HepG2 (cell line): ENCODE measurements around the gene PDLIM5. TPM values are rescaled to one million over a fixed set of nuclear protein-coding genes. Genes with fewer than 3 reads are reported as not detected.

Source experiments
- AHDC1 ChIP-seq: sonication (generic); formaldehyde crosslinking; IDR thresholded peaks from 2 replicates; pipeline ENCODE4 v1.5.1; 2020; ENCODE audit warnings: mild to moderate bottlenecking, missing genetic modification reagents, borderline replicate concordance
- HNRNPL ChIP-seq: fragments of 200-400 bp; formaldehyde crosslinking; IDR thresholded peaks from 2 replicates; pipeline ENCODE4 v1.6.1; 2017; ENCODE audit warnings: mild to moderate bottlenecking, low read depth, low read length
- HOXA3 ChIP-seq: sonication (generic); formaldehyde crosslinking; IDR thresholded peaks from 2 replicates; pipeline ENCODE4 v1.5.0; 2020; ENCODE audit warnings: missing genetic modification reagents
- PHF5A ChIP-seq: IDR thresholded peaks from one replicate; pipeline ENCODE4 v1.6.1; 2018; ENCODE audit warnings: low read depth, missing genetic modification reagents; ENCODE audit not compliant: unreplicated experiment
- RBFOX2 ChIP-seq: fragments of 200-400 bp; formaldehyde crosslinking; IDR thresholded peaks from 2 replicates; pipeline ENCODE4 v1.6.1; 2017; ENCODE audit warnings: low read depth, mild to moderate bottlenecking, low read length
- RBM22 ChIP-seq: fragments of 200-400 bp; formaldehyde crosslinking; optimal IDR thresholded peaks from 2 replicates; pipeline ENCODE3; 2017; ENCODE audit warnings: mild to moderate bottlenecking, low read length, moderate library complexity
- RXRA ChIP-seq: sonication (generic); formaldehyde crosslinking; IDR thresholded peaks from 2 replicates; pipeline ENCODE4 v1.5.1; 2020; ENCODE audit warnings: missing genetic modification reagents
- SMAD3 ChIP-seq: sonication (generic); formaldehyde crosslinking; IDR thresholded peaks from 2 replicates; pipeline ENCODE4 v1.4.0; 2020; ENCODE audit warnings: missing genetic modification reagents
- TARDBP ChIP-seq: sonication (generic); formaldehyde crosslinking; IDR thresholded peaks from 2 replicates; pipeline ENCODE4 v1.8.0; 2022; ENCODE audit warnings: mild to moderate bottlenecking, missing genetic modification reagents
- TBX3 ChIP-seq: fragments of 450-650 bp; IDR thresholded peaks from 2 replicates; pipeline ENCODE4 v1.6.1; 2017; ENCODE audit warnings: antibody characterized with exemption, mild to moderate bottlenecking, inconsistent platforms, borderline replicate concordance
- ZNF121 ChIP-seq: sonication (generic); formaldehyde crosslinking; IDR thresholded peaks from 2 replicates; pipeline ENCODE4 v1.5.0; 2020; ENCODE audit warnings: mild to moderate bottlenecking, missing genetic modification reagents
- ZNF160 ChIP-seq: sonication (generic); formaldehyde crosslinking; IDR thresholded peaks from 2 replicates; pipeline ENCODE4 v1.8.0; 2022; ENCODE audit warnings: mild to moderate bottlenecking, inconsistent platforms, missing genetic modification reagents
- ZNF317 ChIP-seq: sonication (generic); formaldehyde crosslinking; IDR thresholded peaks from 2 replicates; pipeline ENCODE4 v1.5.0; 2020; ENCODE audit warnings: mild to moderate bottlenecking, missing genetic modification reagents
- ZNF362 ChIP-seq: sonication (generic); formaldehyde crosslinking; IDR thresholded peaks from 2 replicates; pipeline ENCODE4 v1.4.0; 2020; ENCODE audit warnings: missing genetic modification reagents, mild to moderate bottlenecking, borderline replicate concordance
- ZNF558 ChIP-seq: sonication (generic); formaldehyde crosslinking; IDR thresholded peaks from 2 replicates; pipeline ENCODE4 v1.9.0; 2022; ENCODE audit warnings: mild to moderate bottlenecking, missing genetic modification reagents, borderline replicate concordance
- ZNF850 ChIP-seq: sonication (generic); formaldehyde crosslinking; conservative IDR thresholded peaks from 2 replicates; pipeline ENCODE4 v1.9.0; 2021; ENCODE audit warnings: mild to moderate bottlenecking, missing genetic modification reagents
- polyA plus RNA-seq, 8 experiments: library from polyadenylated mRNA; depleted of rRNA in 3 of 8; stranded (reverse) in 7 of 8; unstranded in 1 of 8; fragments of >200 nt; fragmentation: Illumina TruSeq in 4 of 8; extraction: Trizol in 4 of 8; gene quantifications; 2 replicates each; pipeline versions ENCODE4 v1.2.1 to v1.2.3, GENCODE V29; 2011 to 2016; ENCODE audit warnings: low read depth in 4 of 8, missing spikeins in 1 of 8, mixed read lengths in 1 of 8; ENCODE audit not compliant: insufficient read depth in 1 of 8
- total RNA-seq, 5 experiments: library from RNA; depleted of rRNA; stranded (reverse); fragments of >200 nt; fragmentation: Illumina TruSeq; extraction: Trizol; gene quantifications; 2 replicates each; pipeline ENCODE4 v1.2.3, GENCODE V29; 2016; ENCODE audit warnings: low read depth in 1 of 5
- TF ChIP-seq, protein P1 (sequence below): sonication (generic); formaldehyde crosslinking; IDR thresholded peaks from 2 replicates; pipeline ENCODE4 v1.4.0; 2020; ENCODE audit warnings: missing genetic modification reagents
- TF ChIP-seq, protein P2 (sequence below): sonication (generic); formaldehyde crosslinking; IDR thresholded peaks from 2 replicates; pipeline ENCODE4 v1.5.0; 2020; ENCODE audit warnings: missing genetic modification reagents
- TF ChIP-seq, protein P3 (sequence below): IDR thresholded peaks from 2 replicates; pipeline ENCODE4 v1.6.1; 2012; ENCODE audit warnings: low read length, improper control_type of control experiment

Gene PDLIM5
- total and polyA plus RNA-seq, 2 of the 13 experiments (the other 11 are each of a cell fraction or from before 2014, with no cell fraction given) = 52.8 to 119 TPM

GRCh38 chr4:94412658-94413038 is 39.1 kb upstream of the PDLIM5 start (continued):
- TF ChIP-seq AHDC1 = peak; percentile 66; the same call in 1 of the 2 replicates
- no peak for TF ChIP-seq ZNF850 (CRISPR knock-in tag)
- TF ChIP-seq RBFOX2 = no peak
- no peak for TF ChIP-seq HNRNPL
- TF ChIP-seq HOXA3 = peak; percentile 39; the same call in 1 of the 2 replicates
- 0 out of 2 replicates have a peak, but pooled peaks have one; percentile 49 for TF ChIP-seq ZNF362
- no peak for TF ChIP-seq ZNF160 (CRISPR knock-in tag)
- TF ChIP-seq ZNF121 = no peak
- TF ChIP-seq SMAD3 (CRISPR knock-in tag) = 0 out of 2 replicates have a peak, but pooled peaks have one; percentile 18
- 0 out of 2 replicates have a peak, but pooled peaks have one; percentile 28 for TF ChIP-seq TARDBP (CRISPR knock-in tag)
- TF ChIP-seq RXRA (CRISPR knock-in tag) = no peak
- TF ChIP-seq, protein P1, sequence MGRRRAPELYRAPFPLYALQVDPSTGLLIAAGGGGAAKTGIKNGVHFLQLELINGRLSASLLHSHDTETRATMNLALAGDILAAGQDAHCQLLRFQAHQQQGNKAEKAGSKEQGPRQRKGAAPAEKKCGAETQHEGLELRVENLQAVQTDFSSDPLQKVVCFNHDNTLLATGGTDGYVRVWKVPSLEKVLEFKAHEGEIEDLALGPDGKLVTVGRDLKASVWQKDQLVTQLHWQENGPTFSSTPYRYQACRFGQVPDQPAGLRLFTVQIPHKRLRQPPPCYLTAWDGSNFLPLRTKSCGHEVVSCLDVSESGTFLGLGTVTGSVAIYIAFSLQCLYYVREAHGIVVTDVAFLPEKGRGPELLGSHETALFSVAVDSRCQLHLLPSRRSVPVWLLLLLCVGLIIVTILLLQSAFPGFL (CRISPR knock-in tag) = no peak
- no peak for TF ChIP-seq RBM22
- TF ChIP-seq, protein P2, sequence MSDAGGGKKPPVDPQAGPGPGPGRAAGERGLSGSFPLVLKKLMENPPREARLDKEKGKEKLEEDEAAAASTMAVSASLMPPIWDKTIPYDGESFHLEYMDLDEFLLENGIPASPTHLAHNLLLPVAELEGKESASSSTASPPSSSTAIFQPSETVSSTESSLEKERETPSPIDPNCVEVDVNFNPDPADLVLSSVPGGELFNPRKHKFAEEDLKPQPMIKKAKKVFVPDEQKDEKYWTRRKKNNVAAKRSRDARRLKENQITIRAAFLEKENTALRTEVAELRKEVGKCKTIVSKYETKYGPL (CRISPR knock-in tag) = no peak
- 0 out of 2 replicates have a peak, but pooled peaks have one; percentile 53 for TF ChIP-seq TBX3
- 0 out of 2 replicates have a peak, but pooled peaks have one; percentile 49 for TF ChIP-seq ZNF317 (CRISPR knock-in tag)
- no peak for TF ChIP-seq ZNF558 (CRISPR knock-in tag)
- TF ChIP-seq, protein P3, sequence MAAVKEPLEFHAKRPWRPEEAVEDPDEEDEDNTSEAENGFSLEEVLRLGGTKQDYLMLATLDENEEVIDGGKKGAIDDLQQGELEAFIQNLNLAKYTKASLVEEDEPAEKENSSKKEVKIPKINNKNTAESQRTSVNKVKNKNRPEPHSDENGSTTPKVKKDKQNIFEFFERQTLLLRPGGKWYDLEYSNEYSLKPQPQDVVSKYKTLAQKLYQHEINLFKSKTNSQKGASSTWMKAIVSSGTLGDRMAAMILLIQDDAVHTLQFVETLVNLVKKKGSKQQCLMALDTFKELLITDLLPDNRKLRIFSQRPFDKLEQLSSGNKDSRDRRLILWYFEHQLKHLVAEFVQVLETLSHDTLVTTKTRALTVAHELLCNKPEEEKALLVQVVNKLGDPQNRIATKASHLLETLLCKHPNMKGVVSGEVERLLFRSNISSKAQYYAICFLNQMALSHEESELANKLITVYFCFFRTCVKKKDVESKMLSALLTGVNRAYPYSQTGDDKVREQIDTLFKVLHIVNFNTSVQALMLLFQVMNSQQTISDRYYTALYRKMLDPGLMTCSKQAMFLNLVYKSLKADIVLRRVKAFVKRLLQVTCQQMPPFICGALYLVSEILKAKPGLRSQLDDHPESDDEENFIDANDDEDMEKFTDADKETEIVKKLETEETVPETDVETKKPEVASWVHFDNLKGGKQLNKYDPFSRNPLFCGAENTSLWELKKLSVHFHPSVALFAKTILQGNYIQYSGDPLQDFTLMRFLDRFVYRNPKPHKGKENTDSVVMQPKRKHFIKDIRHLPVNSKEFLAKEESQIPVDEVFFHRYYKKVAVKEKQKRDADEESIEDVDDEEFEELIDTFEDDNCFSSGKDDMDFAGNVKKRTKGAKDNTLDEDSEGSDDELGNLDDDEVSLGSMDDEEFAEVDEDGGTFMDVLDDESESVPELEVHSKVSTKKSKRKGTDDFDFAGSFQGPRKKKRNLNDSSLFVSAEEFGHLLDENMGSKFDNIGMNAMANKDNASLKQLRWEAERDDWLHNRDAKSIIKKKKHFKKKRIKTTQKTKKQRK = no peak
- no peak for TF ChIP-seq PHF5A (CRISPR knock-in tag)
